ENCODE results near the gene CRIM1.

The CRIM1 gene

DNA sequence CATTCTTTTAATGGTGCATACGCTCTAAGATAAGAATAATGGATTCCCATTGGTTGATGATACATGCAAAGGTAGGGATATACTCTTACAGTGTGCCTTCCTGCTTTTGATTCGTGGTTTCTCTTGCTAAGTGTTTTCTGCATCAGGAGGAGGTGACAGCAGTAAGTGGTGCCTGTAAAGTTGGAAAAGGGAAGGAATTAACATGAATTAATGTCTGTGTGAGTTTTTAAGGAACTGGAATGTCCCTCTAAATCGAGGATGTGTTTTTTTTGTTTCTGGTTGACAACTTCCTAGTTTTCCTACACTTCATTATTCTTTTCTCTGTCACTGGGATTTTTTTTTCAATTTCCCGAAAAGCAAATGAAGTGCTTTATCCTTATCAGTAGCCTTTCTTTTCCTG is 54.4 kb downstream of the CRIM1 start:
- TF ChIP-seq TCF12 (IDR thresholded peaks at IDR 0.05; ENCODE audit: low read depth) (no peak), CREB1 (IDR thresholded peaks at IDR 0.05; ENCODE audit: low read depth) (no peak), TEAD4 (IDR thresholded peaks at IDR 0.05) (no peak), ZBTB7A (IDR thresholded peaks at IDR 0.05; ENCODE audit: low read depth) (no peak), NFIC (IDR thresholded peaks at IDR 0.05) (no peak), CEBPB (IDR thresholded peaks at IDR 0.05) (no peak), FOXM1 (IDR thresholded peaks at IDR 0.05; ENCODE audit: borderline replicate concordance, low read depth) (no peak), EP300 (IDR thresholded peaks at IDR 0.05; ENCODE audit: borderline replicate concordance) (no peak), RAD21 (IDR thresholded peaks at IDR 0.05; ENCODE audit: low read depth) (no peak), TAF1 (IDR thresholded peaks at IDR 0.05; ENCODE audit: low read depth) (no peak), YY1 (IDR thresholded peaks at IDR 0.05; ENCODE audit: low read depth) (no peak), EGR1 (IDR thresholded peaks at IDR 0.05) (no peak)
- TF ChIP-seq, protein P1, sequence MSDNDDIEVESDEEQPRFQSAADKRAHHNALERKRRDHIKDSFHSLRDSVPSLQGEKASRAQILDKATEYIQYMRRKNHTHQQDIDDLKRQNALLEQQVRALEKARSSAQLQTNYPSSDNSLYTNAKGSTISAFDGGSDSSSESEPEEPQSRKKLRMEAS (IDR thresholded peaks at IDR 0.05): no peak
- TF ChIP-seq, protein P2, sequence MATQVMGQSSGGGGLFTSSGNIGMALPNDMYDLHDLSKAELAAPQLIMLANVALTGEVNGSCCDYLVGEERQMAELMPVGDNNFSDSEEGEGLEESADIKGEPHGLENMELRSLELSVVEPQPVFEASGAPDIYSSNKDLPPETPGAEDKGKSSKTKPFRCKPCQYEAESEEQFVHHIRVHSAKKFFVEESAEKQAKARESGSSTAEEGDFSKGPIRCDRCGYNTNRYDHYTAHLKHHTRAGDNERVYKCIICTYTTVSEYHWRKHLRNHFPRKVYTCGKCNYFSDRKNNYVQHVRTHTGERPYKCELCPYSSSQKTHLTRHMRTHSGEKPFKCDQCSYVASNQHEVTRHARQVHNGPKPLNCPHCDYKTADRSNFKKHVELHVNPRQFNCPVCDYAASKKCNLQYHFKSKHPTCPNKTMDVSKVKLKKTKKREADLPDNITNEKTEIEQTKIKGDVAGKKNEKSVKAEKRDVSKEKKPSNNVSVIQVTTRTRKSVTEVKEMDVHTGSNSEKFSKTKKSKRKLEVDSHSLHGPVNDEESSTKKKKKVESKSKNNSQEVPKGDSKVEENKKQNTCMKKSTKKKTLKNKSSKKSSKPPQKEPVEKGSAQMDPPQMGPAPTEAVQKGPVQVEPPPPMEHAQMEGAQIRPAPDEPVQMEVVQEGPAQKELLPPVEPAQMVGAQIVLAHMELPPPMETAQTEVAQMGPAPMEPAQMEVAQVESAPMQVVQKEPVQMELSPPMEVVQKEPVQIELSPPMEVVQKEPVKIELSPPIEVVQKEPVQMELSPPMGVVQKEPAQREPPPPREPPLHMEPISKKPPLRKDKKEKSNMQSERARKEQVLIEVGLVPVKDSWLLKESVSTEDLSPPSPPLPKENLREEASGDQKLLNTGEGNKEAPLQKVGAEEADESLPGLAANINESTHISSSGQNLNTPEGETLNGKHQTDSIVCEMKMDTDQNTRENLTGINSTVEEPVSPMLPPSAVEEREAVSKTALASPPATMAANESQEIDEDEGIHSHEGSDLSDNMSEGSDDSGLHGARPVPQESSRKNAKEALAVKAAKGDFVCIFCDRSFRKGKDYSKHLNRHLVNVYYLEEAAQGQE (IDR thresholded peaks at IDR 0.05; ENCODE audit: low read depth): no peak
- TF ChIP-seq, protein P3, sequence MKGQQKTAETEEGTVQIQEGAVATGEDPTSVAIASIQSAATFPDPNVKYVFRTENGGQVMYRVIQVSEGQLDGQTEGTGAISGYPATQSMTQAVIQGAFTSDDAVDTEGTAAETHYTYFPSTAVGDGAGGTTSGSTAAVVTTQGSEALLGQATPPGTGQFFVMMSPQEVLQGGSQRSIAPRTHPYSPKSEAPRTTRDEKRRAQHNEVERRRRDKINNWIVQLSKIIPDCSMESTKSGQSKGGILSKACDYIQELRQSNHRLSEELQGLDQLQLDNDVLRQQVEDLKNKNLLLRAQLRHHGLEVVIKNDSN (IDR thresholded peaks at IDR 0.05): no peak

DNA sequence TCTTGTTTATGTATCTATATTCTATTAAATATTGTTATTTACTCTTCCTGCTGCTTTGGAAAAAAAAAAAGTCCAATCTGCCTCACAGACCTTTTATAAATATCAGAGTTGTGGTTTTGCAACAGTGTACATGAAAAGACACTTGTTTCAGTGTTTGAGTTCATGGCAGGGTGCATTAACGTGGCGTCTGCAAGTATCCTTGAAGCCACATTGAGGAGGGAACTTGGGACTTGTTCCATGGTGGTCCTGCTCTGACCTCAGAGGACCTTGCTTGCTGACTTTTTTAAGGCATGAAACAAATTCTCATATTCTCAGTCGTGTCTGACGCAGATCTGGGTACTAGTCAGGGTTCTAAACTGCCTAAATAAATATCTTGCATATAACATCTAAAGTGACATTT is 55.1 kb downstream of the CRIM1 start:
- TF ChIP-seq, protein P2 (IDR thresholded peaks at IDR 0.05; ENCODE audit: low read depth): no peak
- TF ChIP-seq TAF1 (IDR thresholded peaks at IDR 0.05; ENCODE audit: low read depth) (no peak), ZBTB7A (IDR thresholded peaks at IDR 0.05; ENCODE audit: low read depth) (no peak), FOXM1 (IDR thresholded peaks at IDR 0.05; ENCODE audit: borderline replicate concordance, low read depth) (no peak), CEBPB (IDR thresholded peaks at IDR 0.05) (no peak), NFIC (IDR thresholded peaks at IDR 0.05) (no peak), TEAD4 (IDR thresholded peaks at IDR 0.05) (no peak), EP300 (IDR thresholded peaks at IDR 0.05; ENCODE audit: borderline replicate concordance) (no peak), EGR1 (IDR thresholded peaks at IDR 0.05) (no peak), YY1 (IDR thresholded peaks at IDR 0.05; ENCODE audit: low read depth) (no peak), CREB1 (IDR thresholded peaks at IDR 0.05; ENCODE audit: low read depth) (no peak), TCF12 (IDR thresholded peaks at IDR 0.05; ENCODE audit: low read depth) (no peak), RAD21 (IDR thresholded peaks at IDR 0.05; ENCODE audit: low read depth) (no peak)
- TF ChIP-seq, protein P1 (IDR thresholded peaks at IDR 0.05): no peak
- TF ChIP-seq, protein P3 (IDR thresholded peaks at IDR 0.05): no peak

DNA sequence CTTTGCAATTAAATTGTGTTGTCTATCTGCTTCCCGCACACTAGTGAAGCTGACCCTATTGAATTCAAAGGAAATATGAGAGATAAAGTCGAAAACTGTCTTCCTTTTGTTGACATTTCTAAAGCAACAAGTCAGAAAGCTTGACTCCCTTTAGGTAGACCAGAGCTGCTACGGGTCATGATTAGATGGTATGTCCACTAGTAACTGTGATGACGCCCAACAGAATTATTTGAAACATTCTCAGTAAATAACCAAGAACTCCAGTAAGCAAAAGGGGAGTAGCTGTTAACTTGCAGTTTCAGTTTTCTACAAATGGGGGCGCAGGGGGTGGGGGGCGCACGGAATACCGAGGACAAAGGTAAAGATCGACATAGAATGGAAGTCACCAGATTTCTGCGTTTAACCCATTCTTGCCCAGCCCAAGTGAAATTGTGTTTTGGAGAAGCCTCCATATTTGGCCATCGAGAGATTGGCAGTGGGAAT is 56.4 kb downstream of the CRIM1 start:
- TF ChIP-seq FOXM1 (IDR thresholded peaks at IDR 0.05; ENCODE audit: borderline replicate concordance, low read depth) (peak; percentile 41; the same call in 1 of the 2 replicates), CREB1 (IDR thresholded peaks at IDR 0.05; ENCODE audit: low read depth) (no peak), TEAD4 (IDR thresholded peaks at IDR 0.05) (peak; percentile 77), TCF12 (IDR thresholded peaks at IDR 0.05; ENCODE audit: low read depth) (0 out of 2 replicates have a peak, but pooled peaks have one; percentile 35), RAD21 (IDR thresholded peaks at IDR 0.05; ENCODE audit: low read depth) (peak; percentile 21; the same call in 1 of the 2 replicates), ZBTB7A (IDR thresholded peaks at IDR 0.05; ENCODE audit: low read depth) (0 out of 2 replicates have a peak, but pooled peaks have one; percentile 40), NFIC (IDR thresholded peaks at IDR 0.05) (no peak), CEBPB (IDR thresholded peaks at IDR 0.05) (no peak)

DNA sequence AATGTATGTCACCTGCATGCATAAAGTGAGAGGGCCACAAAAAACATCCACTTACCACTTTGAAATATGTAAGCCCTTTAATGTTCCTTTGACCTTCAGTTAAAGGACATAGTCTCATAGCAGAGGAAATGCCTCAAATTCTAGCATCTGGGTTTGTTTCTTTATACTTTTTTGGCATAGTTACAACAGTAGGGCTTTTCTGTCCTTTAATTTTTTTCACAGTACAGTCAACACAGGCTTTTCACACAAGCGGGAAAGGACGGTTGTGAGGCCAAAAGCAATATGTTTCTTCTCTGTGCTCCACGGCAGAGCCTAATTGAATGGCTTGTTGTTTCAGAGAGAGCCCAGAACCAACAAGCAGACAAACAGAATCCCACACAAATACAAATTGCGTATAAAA is 57.6 kb downstream of the CRIM1 start:
- TF ChIP-seq, protein P3 (IDR thresholded peaks at IDR 0.05): no peak
- TF ChIP-seq TAF1 (IDR thresholded peaks at IDR 0.05; ENCODE audit: low read depth) (no peak), CEBPB (IDR thresholded peaks at IDR 0.05) (no peak), YY1 (IDR thresholded peaks at IDR 0.05; ENCODE audit: low read depth) (no peak), FOXM1 (IDR thresholded peaks at IDR 0.05; ENCODE audit: borderline replicate concordance, low read depth) (no peak), TEAD4 (IDR thresholded peaks at IDR 0.05) (no peak), NFIC (IDR thresholded peaks at IDR 0.05) (no peak), RAD21 (IDR thresholded peaks at IDR 0.05; ENCODE audit: low read depth) (no peak)
- TF ChIP-seq, protein P1 (IDR thresholded peaks at IDR 0.05): no peak

DNA sequence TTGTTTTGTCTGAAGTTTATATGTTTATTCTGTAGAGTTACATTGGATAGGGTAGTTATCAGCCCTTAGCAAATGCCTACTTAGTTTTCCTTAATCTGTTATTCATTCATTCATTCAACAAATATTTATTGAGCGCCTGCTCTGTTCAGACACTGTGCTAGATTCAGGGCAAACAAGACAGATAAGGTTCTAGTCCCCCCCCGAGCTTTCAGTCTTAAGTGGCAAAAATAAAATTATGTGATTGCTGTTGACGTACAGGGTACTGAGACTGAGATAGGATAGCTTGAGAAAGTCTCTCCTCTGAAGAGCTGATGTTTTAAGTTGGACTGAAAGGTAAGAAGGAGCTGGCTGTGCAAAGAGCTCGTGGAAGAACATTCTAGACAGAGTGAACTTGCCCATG is 58.7 kb downstream of the CRIM1 start:
- no peak for TF ChIP-seq CREB1 (IDR thresholded peaks at IDR 0.05; ENCODE audit: low read depth)
- TF ChIP-seq EP300 (IDR thresholded peaks at IDR 0.05; ENCODE audit: borderline replicate concordance): no peak
- no peak for TF ChIP-seq YY1 (IDR thresholded peaks at IDR 0.05; ENCODE audit: low read depth)
- TF ChIP-seq, protein P2 (IDR thresholded peaks at IDR 0.05; ENCODE audit: low read depth): no peak
- no peak for TF ChIP-seq ZBTB7A (IDR thresholded peaks at IDR 0.05; ENCODE audit: low read depth)
- TF ChIP-seq TAF1 (IDR thresholded peaks at IDR 0.05; ENCODE audit: low read depth): no peak
- no peak for TF ChIP-seq EGR1 (IDR thresholded peaks at IDR 0.05)
- TF ChIP-seq RAD21 (IDR thresholded peaks at IDR 0.05; ENCODE audit: low read depth): no peak
